ENCODE data around the gene IRF3. TPM values are rescaled to one million over a fixed set of nuclear protein-coding genes. Genes with fewer than 3 reads are reported as not detected.
"Not testable (repeated sequence)": the region's sequence is repeated elsewhere in the genome, so short reads cannot be mapped to it uniquely, and the experiment has no call there.

IRF3 gene
- total and polyA plus RNA-seq, 4 donors = 52.8 to 97.3 (median 81.5) TPM

- 7% methylated on average over 19 of the region's 19 CpGs for WGBS, 2 donors
- Histone ChIP-seq H3K27ac (ENCODE audit: low read depth in 1 of 2, low read length in 1 of 2) (peak overlapping the region; percentile 83), H3K9me3 (ENCODE audit: control insufficient read depth in 4 of 4, insufficient read depth in 3 of 4, low read length in 3 of 4) (no peaks in the 10 kb centered on the region), H3K9ac (ENCODE audit: insufficient read depth in 1 of 2, low read length in 2 of 2) (peak overlapping the region in 1 of 2 donors; percentile 46), H3K27me3 (ENCODE audit: control insufficient read depth in 3 of 3, insufficient read depth in 3 of 3, low read length in 2 of 3) (no peaks in the 10 kb centered on the region), H3K4me1 (ENCODE audit: control insufficient read depth in 5 of 5, insufficient read depth in 5 of 5, low read length in 5 of 5) (peaks cover 5 to 39% (median 11%) of the 10 kb centered on the region in 5 donors), H3K4me3 (no peak overlapping the region), H3K36me3 (ENCODE audit: control insufficient read depth in 4 of 4, insufficient read depth in 4 of 4, low read length in 4 of 4) (no peaks in the 10 kb centered on the region)
- TF ChIP-seq, protein P1, sequence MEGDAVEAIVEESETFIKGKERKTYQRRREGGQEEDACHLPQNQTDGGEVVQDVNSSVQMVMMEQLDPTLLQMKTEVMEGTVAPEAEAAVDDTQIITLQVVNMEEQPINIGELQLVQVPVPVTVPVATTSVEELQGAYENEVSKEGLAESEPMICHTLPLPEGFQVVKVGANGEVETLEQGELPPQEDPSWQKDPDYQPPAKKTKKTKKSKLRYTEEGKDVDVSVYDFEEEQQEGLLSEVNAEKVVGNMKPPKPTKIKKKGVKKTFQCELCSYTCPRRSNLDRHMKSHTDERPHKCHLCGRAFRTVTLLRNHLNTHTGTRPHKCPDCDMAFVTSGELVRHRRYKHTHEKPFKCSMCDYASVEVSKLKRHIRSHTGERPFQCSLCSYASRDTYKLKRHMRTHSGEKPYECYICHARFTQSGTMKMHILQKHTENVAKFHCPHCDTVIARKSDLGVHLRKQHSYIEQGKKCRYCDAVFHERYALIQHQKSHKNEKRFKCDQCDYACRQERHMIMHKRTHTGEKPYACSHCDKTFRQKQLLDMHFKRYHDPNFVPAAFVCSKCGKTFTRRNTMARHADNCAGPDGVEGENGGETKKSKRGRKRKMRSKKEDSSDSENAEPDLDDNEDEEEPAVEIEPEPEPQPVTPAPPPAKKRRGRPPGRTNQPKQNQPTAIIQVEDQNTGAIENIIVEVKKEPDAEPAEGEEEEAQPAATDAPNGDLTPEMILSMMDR (IDR thresholded peaks at IDR 0.05; ENCODE audit: control extremely low read depth, extremely low read depth) = no peak
- ATAC-seq (ENCODE audit: insufficient read depth, low FRiP score) = no peak
- DNase-seq = peak; percentile 44 to 68 (median 57)
Measured at GRCh38 chr19:49637821-49638738, 27.6 kb downstream of the IRF3 start.

- Histone ChIP-seq H3K4me3 (no peak overlapping the region), H3K4me1 (ENCODE audit: control insufficient read depth in 5 of 5, insufficient read depth in 5 of 5, low read length in 5 of 5) (peaks cover 0 to 32% (median 13%) of the 10 kb centered on the region in 5 donors), H3K27ac (ENCODE audit: low read depth in 1 of 2, low read length in 1 of 2) (peak overlapping the region in 1 of 2 donors; percentile 8), H3K9ac (ENCODE audit: insufficient read depth in 1 of 2, low read length in 2 of 2) (no peak overlapping the region), H3K27me3 (ENCODE audit: control insufficient read depth in 3 of 3, insufficient read depth in 3 of 3, low read length in 2 of 3) (no peaks in the 10 kb centered on the region), H3K36me3 (ENCODE audit: control insufficient read depth in 4 of 4, insufficient read depth in 4 of 4, low read length in 4 of 4) (no peaks in the 10 kb centered on the region), H3K9me3 (ENCODE audit: control insufficient read depth in 4 of 4, insufficient read depth in 3 of 4, low read length in 3 of 4) (no peaks in the 10 kb centered on the region)
- TF ChIP-seq, protein P1 (IDR thresholded peaks at IDR 0.05; ENCODE audit: control extremely low read depth, extremely low read depth) = no peak
- ATAC-seq (ENCODE audit: insufficient read depth, low FRiP score) (no peak), DNase-seq (no peak)
- 73 to 77% methylated on average over 30 of the region's 30 CpGs for WGBS, 2 donors
Measured at GRCh38 chr19:49636233-49636932, 29.3 kb downstream of the IRF3 start.

GRCh38 chr19:49635530-49636232 lies 30.0 kb downstream of the IRF3 start:
- H3K27ac ChIP-seq (ENCODE audit: low read depth in 1 of 2, low read length in 1 of 2) = peak overlapping the region in 1 of 2 donors; percentile 8
- H3K4me1 ChIP-seq (ENCODE audit: control insufficient read depth in 5 of 5, insufficient read depth in 5 of 5, low read length in 5 of 5) = peaks cover 0 to 31% (median 13%) of the 10 kb centered on the region in 5 donors
- no peaks in the 10 kb centered on the region for H3K27me3 ChIP-seq (ENCODE audit: control insufficient read depth in 3 of 3, insufficient read depth in 3 of 3, low read length in 2 of 3)
- DNase-seq (peak in 2 of 3 donors; percentile 59 to 61), ATAC-seq (ENCODE audit: insufficient read depth, low FRiP score) (no peak)
- H3K9ac ChIP-seq (ENCODE audit: insufficient read depth in 1 of 2, low read length in 2 of 2) = no peak overlapping the region
- H3K9me3 ChIP-seq (ENCODE audit: control insufficient read depth in 4 of 4, insufficient read depth in 3 of 4, low read length in 3 of 4) = no peaks in the 10 kb centered on the region
- TF ChIP-seq, protein P1 (IDR thresholded peaks at IDR 0.05; ENCODE audit: control extremely low read depth, extremely low read depth) = no peak
- WGBS, 2 donors = 47 to 54% methylated on average over 24 of the region's 24 CpGs
- no peak overlapping the region for H3K4me3 ChIP-seq
- H3K36me3 ChIP-seq (ENCODE audit: control insufficient read depth in 4 of 4, insufficient read depth in 4 of 4, low read length in 4 of 4) = no peaks in the 10 kb centered on the region

DNA sequence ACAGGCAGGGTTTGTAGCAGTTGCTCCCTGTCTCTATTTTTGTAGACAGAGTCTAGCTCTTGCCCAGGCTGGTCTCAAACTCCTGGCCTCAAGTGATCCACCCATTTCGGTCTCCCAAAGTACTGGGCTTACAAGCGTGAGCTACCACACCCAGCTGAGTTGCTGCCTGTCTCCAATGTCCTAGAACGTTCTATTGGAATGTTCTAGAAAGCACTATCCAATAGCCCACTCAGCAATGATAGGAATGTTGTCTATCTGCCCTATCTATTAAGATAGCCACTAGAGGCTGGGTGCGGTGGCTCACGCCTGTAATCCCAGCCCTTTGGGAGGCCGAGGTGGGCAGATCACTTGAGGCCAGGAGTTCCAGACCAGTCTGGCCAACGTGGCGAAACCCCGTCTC lies 32.4 kb downstream of the IRF3 start:
- Histone ChIP-seq H3K27ac (ENCODE audit: low read depth in 1 of 2, low read length in 1 of 2) (peak overlapping the region in 1 of 2 donors; percentile 9), H3K4me1 (ENCODE audit: control insufficient read depth in 5 of 5, insufficient read depth in 5 of 5, low read length in 5 of 5) (peaks cover 0 to 18% (median 13%) of the 10 kb centered on the region in 5 donors)
- not testable (repeated sequence) for ATAC-seq (ENCODE audit: insufficient read depth, low FRiP score); H3K9me3 ChIP-seq (ENCODE audit: control insufficient read depth in 4 of 4, insufficient read depth in 3 of 4, low read length in 3 of 4); DNase-seq; H3K9ac ChIP-seq (ENCODE audit: insufficient read depth in 1 of 2, low read length in 2 of 2); H3K27me3 ChIP-seq (ENCODE audit: control insufficient read depth in 3 of 3, insufficient read depth in 3 of 3, low read length in 2 of 3); H3K4me3 ChIP-seq; H3K36me3 ChIP-seq (ENCODE audit: control insufficient read depth in 4 of 4, insufficient read depth in 4 of 4, low read length in 4 of 4)
- WGBS, 2 donors = 71 to 87% methylated on average over 9 of the region's 9 CpGs
